ENCODE data around the gene PRKG1. TPM values are rescaled to one million over a fixed set of nuclear protein-coding genes. Genes with fewer than 3 reads are reported as not detected.

PRKG1 gene
- total RNA-seq, 1 experiment from 2014 or later: 7.4 TPM

GRCh38 chr10:52216852-52217251 lies 1142.6 kb downstream of the PRKG1 start:
- ATAC-seq: peak; percentile 85
- Histone ChIP-seq H3K9me2 (replicated peaks; ENCODE audit: low read length) (no peaks in the 10 kb centered on the region), H3K4me1 (ENCODE audit: insufficient read depth, low read length) (peaks cover 24% of the 10 kb centered on the region), H3K27me3 (ENCODE audit: low read length) (no peaks in the 10 kb centered on the region), H3K36me3 (ENCODE audit: low read depth, low read length) (no peaks in the 10 kb centered on the region), H3F3A (ENCODE audit: low read length, unreplicated experiment) (no peaks in the 10 kb centered on the region), H3K4me2 (ENCODE audit: low read length) (peak overlapping the region; percentile 36), H4K20me1 (ENCODE audit: low read length) (no peaks in the 10 kb centered on the region), H3K9ac (ENCODE audit: low read length) (peak overlapping the region; percentile 57), H3K4me3 (ENCODE audit: low read length) (peak overlapping the region; percentile 1; the same call in 1 of the 2 replicates), H3K9me3 (ENCODE audit: low read length) (no peaks in the 10 kb centered on the region), H3K27ac (ENCODE audit: low read length) (peak overlapping the region; percentile 65), H3K79me2 (ENCODE audit: low read length) (no peaks in the 10 kb centered on the region), H2AFZ (ENCODE audit: low read length) (peak overlapping the region; percentile 29)
- intact Hi-C loops (cut with micrococcal nuclease): loop anchor here (1.0 to 10.0 kb wide), 8 partner anchors 271 to 1154 kb away; no protein-coding TSS in a partner anchor
- CTCF ChIA-PET: interaction anchor here (0.5 to 1.9 kb wide), 10 partner anchors 51 to 1163 kb away, joined by 3 to 9 read pairs (median 4); no protein-coding TSS in a partner anchor
- DNase-seq: peak; percentile 92
- POLR2A ChIA-PET (ENCODE audit: unreplicated experiment): interaction anchor here (0.6 kb wide), 1 partner anchor 26 kb away, joined by 7 read pairs; no protein-coding TSS in a partner anchor
- no TSS peak for BruUV-seq (replicated peaks)
- TF ChIP-seq EZH2phosphoT487 (IDR thresholded peaks at IDR 0.05; ENCODE audit: borderline replicate concordance, low read length): no peak
- TF ChIP-seq EZH2 (IDR thresholded peaks at IDR 0.05; ENCODE audit: low read length, unreplicated experiment): no peak
- TF ChIP-seq, protein P1, sequence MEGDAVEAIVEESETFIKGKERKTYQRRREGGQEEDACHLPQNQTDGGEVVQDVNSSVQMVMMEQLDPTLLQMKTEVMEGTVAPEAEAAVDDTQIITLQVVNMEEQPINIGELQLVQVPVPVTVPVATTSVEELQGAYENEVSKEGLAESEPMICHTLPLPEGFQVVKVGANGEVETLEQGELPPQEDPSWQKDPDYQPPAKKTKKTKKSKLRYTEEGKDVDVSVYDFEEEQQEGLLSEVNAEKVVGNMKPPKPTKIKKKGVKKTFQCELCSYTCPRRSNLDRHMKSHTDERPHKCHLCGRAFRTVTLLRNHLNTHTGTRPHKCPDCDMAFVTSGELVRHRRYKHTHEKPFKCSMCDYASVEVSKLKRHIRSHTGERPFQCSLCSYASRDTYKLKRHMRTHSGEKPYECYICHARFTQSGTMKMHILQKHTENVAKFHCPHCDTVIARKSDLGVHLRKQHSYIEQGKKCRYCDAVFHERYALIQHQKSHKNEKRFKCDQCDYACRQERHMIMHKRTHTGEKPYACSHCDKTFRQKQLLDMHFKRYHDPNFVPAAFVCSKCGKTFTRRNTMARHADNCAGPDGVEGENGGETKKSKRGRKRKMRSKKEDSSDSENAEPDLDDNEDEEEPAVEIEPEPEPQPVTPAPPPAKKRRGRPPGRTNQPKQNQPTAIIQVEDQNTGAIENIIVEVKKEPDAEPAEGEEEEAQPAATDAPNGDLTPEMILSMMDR (conservative IDR thresholded peaks at IDR 0.05; ENCODE audit: low read depth, low read length): no peak

GRCh38 chr10:52217531-52217930 lies 1143.2 kb downstream of the PRKG1 start:
- H3K4me1 ChIP-seq (ENCODE audit: insufficient read depth, low read length): peaks cover 24% of the 10 kb centered on the region
- no peak for DNase-seq
- H3K27ac ChIP-seq (ENCODE audit: low read length): peak overlapping the region; percentile 65
- H3K27me3 ChIP-seq (ENCODE audit: low read length): no peaks in the 10 kb centered on the region
- H3K4me2 ChIP-seq (ENCODE audit: low read length): no peak overlapping the region
- no peaks in the 10 kb centered on the region for H3K79me2 ChIP-seq (ENCODE audit: low read length)
- intact Hi-C loops (cut with micrococcal nuclease): loop anchor here (1.0 to 10.0 kb wide), 7 partner anchors 271 to 820 kb away; no protein-coding TSS in a partner anchor
- ChIA-PET CTCF (interaction anchor here (0.6 to 1.9 kb wide), 5 partner anchors 57 to 1163 kb away, joined by 3 to 9 read pairs (median 4); no protein-coding TSS in a partner anchor), POLR2A (ENCODE audit: unreplicated experiment) (interaction anchor here (0.6 kb wide), 1 partner anchor 23 kb away, joined by 3 read pairs; no protein-coding TSS in a partner anchor)
- no peaks in the 10 kb centered on the region for H3K36me3 ChIP-seq (ENCODE audit: low read depth, low read length)
- no peak for ATAC-seq
- H3F3A ChIP-seq (ENCODE audit: low read length, unreplicated experiment): no peaks in the 10 kb centered on the region
- H3K9me3 ChIP-seq (ENCODE audit: low read length): no peaks in the 10 kb centered on the region
- H3K9ac ChIP-seq (ENCODE audit: low read length): peak overlapping the region; percentile 42
- H3K9me2 ChIP-seq (replicated peaks; ENCODE audit: low read length): no peaks in the 10 kb centered on the region
- BruUV-seq (replicated peaks): no TSS peak
- no peak overlapping the region for H3K4me3 ChIP-seq (ENCODE audit: low read length)
- no peaks in the 10 kb centered on the region for H4K20me1 ChIP-seq (ENCODE audit: low read length)
- H2AFZ ChIP-seq (ENCODE audit: low read length): no peak overlapping the region
- no peak for TF ChIP-seq EZH2phosphoT487 (IDR thresholded peaks at IDR 0.05; ENCODE audit: borderline replicate concordance, low read length)
- TF ChIP-seq, protein P1 (conservative IDR thresholded peaks at IDR 0.05; ENCODE audit: low read depth, low read length): no peak
- no peak for TF ChIP-seq EZH2 (IDR thresholded peaks at IDR 0.05; ENCODE audit: low read length, unreplicated experiment)

DNA sequence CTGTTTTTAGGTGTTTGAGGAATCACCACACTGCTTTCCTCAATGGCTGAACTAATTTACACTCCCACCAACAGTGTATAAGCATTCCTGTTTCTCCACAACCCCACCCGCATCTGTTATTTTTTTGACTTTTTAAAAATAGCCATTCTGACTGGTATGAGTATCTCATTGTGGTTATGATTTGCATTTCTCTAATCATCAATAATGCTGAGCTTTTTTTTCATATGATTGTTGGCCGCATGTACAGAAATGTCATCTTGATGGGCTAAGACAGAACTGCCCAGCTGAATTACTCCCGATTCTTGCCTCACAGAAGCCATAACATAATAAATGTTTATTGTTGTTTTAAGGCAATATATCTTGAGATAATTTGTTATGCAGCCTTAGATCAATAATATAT lies 1146.7 kb downstream of the PRKG1 start:
- intact Hi-C loops (cut with micrococcal nuclease): no loop called here
- no peaks in the 10 kb centered on the region for H3K27me3 ChIP-seq (ENCODE audit: low read length)
- no peak overlapping the region for H3K27ac ChIP-seq (ENCODE audit: low read length)
- H4K20me1 ChIP-seq (ENCODE audit: low read length): no peaks in the 10 kb centered on the region
- ATAC-seq (no peak), DNase-seq (no peak)
- H2AFZ ChIP-seq (ENCODE audit: low read length): no peak overlapping the region
- ChIA-PET CTCF (no interaction called here), POLR2A (ENCODE audit: unreplicated experiment) (no interaction called here)
- H3K79me2 ChIP-seq (ENCODE audit: low read length): no peaks in the 10 kb centered on the region
- BruUV-seq (replicated peaks): no TSS peak
- no peaks in the 10 kb centered on the region for H3K9me3 ChIP-seq (ENCODE audit: low read length)
- no peak overlapping the region for H3K9ac ChIP-seq (ENCODE audit: low read length)
- no peaks in the 10 kb centered on the region for H3K36me3 ChIP-seq (ENCODE audit: low read depth, low read length)
- H3K4me3 ChIP-seq (ENCODE audit: low read length): no peak overlapping the region
- TF ChIP-seq, protein P1 (conservative IDR thresholded peaks at IDR 0.05; ENCODE audit: low read depth, low read length): no peak
- TF ChIP-seq EZH2 (IDR thresholded peaks at IDR 0.05; ENCODE audit: low read length, unreplicated experiment): no peak
- TF ChIP-seq EZH2phosphoT487 (IDR thresholded peaks at IDR 0.05; ENCODE audit: borderline replicate concordance, low read length): no peak
- no peak overlapping the region for H3K4me2 ChIP-seq (ENCODE audit: low read length)
- H3F3A ChIP-seq (ENCODE audit: low read length, unreplicated experiment): no peaks in the 10 kb centered on the region
- H3K9me2 ChIP-seq (replicated peaks; ENCODE audit: low read length): no peaks in the 10 kb centered on the region
- peaks cover 17% of the 10 kb centered on the region for H3K4me1 ChIP-seq (ENCODE audit: insufficient read depth, low read length)
